Ishikawa (cell line): ENCODE measurements around the gene MED17.

Source experiments
- CEBPB ChIP-seq: IDR thresholded peaks from 2 replicates; pipeline ENCODE4 v1.6.1; 2012
- CREB1 ChIP-seq: IDR thresholded peaks from 2 replicates; pipeline ENCODE4 v1.6.1; 2012; ENCODE audit warnings: low read depth
- EP300 ChIP-seq: IDR thresholded peaks from 2 replicates; pipeline ENCODE4 v1.6.1; 2012; ENCODE audit warnings: borderline replicate concordance
- NFIC ChIP-seq: IDR thresholded peaks from 2 replicates; pipeline ENCODE4 v1.6.1; 2012
- RAD21 ChIP-seq: IDR thresholded peaks from 2 replicates; pipeline ENCODE4 v1.6.1; 2012; ENCODE audit warnings: low read depth
- TAF1 ChIP-seq: IDR thresholded peaks from 2 replicates; pipeline ENCODE4 v1.6.1; 2012; ENCODE audit warnings: low read depth, mild to moderate bottlenecking
- TCF12 ChIP-seq: IDR thresholded peaks from 2 replicates; pipeline ENCODE4 v1.6.1; 2012; ENCODE audit warnings: low read depth
- YY1 ChIP-seq: IDR thresholded peaks from 2 replicates; pipeline ENCODE4 v1.6.1; 2012; ENCODE audit warnings: low read depth
- TF ChIP-seq, protein P1 (sequence below): IDR thresholded peaks from 2 replicates; pipeline ENCODE4 v1.6.1; 2012
- TF ChIP-seq, protein P2 (sequence below): IDR thresholded peaks from 2 replicates; pipeline ENCODE4 v1.6.1; 2012; ENCODE audit warnings: low read depth, mild to moderate bottlenecking

DNA sequence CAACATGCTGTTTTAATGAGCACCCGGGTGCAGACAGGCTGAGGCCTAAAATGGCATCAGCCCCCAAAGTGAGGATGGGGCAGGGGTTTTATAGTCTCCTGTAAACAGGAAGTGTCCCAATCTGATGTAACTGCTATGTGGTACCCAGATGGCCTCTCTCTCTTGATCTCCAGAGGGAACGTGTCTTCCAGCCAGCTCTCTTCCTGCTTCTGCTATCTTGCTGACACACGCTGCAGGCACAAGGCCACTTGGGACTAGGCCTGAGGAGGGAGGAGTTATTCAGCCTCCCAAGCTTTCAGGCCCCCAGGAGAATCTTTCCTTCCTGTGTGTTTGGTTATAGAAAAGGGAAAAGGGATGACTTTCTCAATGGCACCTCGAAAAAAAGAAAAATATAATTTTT lies 77.7 kb downstream of the MED17 start:
- TF ChIP-seq EP300 (no peak), RAD21 (no peak), CEBPB (no peak), TAF1 (no peak), YY1 (no peak), TCF12 (no peak), CREB1 (no peak), NFIC (no peak)
- TF ChIP-seq, protein P1, sequence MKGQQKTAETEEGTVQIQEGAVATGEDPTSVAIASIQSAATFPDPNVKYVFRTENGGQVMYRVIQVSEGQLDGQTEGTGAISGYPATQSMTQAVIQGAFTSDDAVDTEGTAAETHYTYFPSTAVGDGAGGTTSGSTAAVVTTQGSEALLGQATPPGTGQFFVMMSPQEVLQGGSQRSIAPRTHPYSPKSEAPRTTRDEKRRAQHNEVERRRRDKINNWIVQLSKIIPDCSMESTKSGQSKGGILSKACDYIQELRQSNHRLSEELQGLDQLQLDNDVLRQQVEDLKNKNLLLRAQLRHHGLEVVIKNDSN: no peak
- TF ChIP-seq, protein P2, sequence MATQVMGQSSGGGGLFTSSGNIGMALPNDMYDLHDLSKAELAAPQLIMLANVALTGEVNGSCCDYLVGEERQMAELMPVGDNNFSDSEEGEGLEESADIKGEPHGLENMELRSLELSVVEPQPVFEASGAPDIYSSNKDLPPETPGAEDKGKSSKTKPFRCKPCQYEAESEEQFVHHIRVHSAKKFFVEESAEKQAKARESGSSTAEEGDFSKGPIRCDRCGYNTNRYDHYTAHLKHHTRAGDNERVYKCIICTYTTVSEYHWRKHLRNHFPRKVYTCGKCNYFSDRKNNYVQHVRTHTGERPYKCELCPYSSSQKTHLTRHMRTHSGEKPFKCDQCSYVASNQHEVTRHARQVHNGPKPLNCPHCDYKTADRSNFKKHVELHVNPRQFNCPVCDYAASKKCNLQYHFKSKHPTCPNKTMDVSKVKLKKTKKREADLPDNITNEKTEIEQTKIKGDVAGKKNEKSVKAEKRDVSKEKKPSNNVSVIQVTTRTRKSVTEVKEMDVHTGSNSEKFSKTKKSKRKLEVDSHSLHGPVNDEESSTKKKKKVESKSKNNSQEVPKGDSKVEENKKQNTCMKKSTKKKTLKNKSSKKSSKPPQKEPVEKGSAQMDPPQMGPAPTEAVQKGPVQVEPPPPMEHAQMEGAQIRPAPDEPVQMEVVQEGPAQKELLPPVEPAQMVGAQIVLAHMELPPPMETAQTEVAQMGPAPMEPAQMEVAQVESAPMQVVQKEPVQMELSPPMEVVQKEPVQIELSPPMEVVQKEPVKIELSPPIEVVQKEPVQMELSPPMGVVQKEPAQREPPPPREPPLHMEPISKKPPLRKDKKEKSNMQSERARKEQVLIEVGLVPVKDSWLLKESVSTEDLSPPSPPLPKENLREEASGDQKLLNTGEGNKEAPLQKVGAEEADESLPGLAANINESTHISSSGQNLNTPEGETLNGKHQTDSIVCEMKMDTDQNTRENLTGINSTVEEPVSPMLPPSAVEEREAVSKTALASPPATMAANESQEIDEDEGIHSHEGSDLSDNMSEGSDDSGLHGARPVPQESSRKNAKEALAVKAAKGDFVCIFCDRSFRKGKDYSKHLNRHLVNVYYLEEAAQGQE: no peak
